ENCODE data around the gene DRC1.
A peak's percentile ranks its signal among the peaks of the same experiment; 100 is the strongest.
"Not testable (repeated sequence)": the region's sequence is repeated elsewhere in the genome, so short reads cannot be mapped to it uniquely, and the experiment has no call there.

DRC1 gene

GRCh38 chr2:26401739-26402541, at the start of gene DRC1:
Gene DRC1, plus strand, starts transcription at chr2:26401920. Its CDS starts 70 bp downstream, at chr2:26401990.
- DNase-seq: peak; percentile 91

- peak; percentile 31 for DNase-seq
Measured at GRCh38 chr2:26352892-26353291, 48.8 kb upstream of the DRC1 start.

GRCh38 chr2:26354469-26354868, 47.3 kb upstream of the DRC1 start:
- not testable (repeated sequence) for DNase-seq

- DNase-seq: peak; percentile 91
Measured at GRCh38 chr2:26355038-26355995, 46.4 kb upstream of the DRC1 start.

- DNase-seq: no peak
Measured at GRCh38 chr2:26356111-26356510, 45.6 kb upstream of the DRC1 start.

GRCh38 chr2:26356771-26357170, 44.9 kb upstream of the DRC1 start:
- no peak for DNase-seq

- DNase-seq: peak; percentile 8
Measured at GRCh38 chr2:26359886-26360473, 41.7 kb upstream of the DRC1 start.

GRCh38 chr2:26363323-26363722, 38.4 kb upstream of the DRC1 start:
- peak; percentile 1 for DNase-seq

GRCh38 chr2:26363958-26364357, 37.8 kb upstream of the DRC1 start:
- DNase-seq: no peak

- DNase-seq: no peak
Measured at GRCh38 chr2:26364669-26365068, 37.1 kb upstream of the DRC1 start.

- DNase-seq: no peak
Measured at GRCh38 chr2:26366957-26367356, 34.8 kb upstream of the DRC1 start.

- not testable (repeated sequence) for DNase-seq
Measured at GRCh38 chr2:26369664-26370063, 32.1 kb upstream of the DRC1 start.

GRCh38 chr2:26370909-26371308, 30.8 kb upstream of the DRC1 start:
- DNase-seq: not testable (repeated sequence)

GRCh38 chr2:26376799-26377198, 24.9 kb upstream of the DRC1 start:
- no peak for DNase-seq

GRCh38 chr2:26380281-26380680, 21.4 kb upstream of the DRC1 start:
- no peak for DNase-seq

- no peak for DNase-seq
Measured at GRCh38 chr2:26382564-26382963, 19.2 kb upstream of the DRC1 start.

- DNase-seq: no peak
Measured at GRCh38 chr2:26384183-26384582, 17.5 kb upstream of the DRC1 start.

GRCh38 chr2:26384597-26384996, 17.1 kb upstream of the DRC1 start:
- DNase-seq: no peak

GRCh38 chr2:26387189-26387588, 14.5 kb upstream of the DRC1 start:
- no peak for DNase-seq

GRCh38 chr2:26394694-26395093, 7.0 kb upstream of the DRC1 start:
- no peak for DNase-seq

GRCh38 chr2:26395394-26395793, 6.3 kb upstream of the DRC1 start:
- no peak for DNase-seq

- no peak for DNase-seq
Measured at GRCh38 chr2:26396734-26397298, 4.9 kb upstream of the DRC1 start.

- DNase-seq: peak; percentile 8
Measured at GRCh38 chr2:26399771-26400376, 1.8 kb upstream of the DRC1 start.

All from DMS53 (cell line).